ENCODE measurements around the gene SHROOM3.

DNA sequence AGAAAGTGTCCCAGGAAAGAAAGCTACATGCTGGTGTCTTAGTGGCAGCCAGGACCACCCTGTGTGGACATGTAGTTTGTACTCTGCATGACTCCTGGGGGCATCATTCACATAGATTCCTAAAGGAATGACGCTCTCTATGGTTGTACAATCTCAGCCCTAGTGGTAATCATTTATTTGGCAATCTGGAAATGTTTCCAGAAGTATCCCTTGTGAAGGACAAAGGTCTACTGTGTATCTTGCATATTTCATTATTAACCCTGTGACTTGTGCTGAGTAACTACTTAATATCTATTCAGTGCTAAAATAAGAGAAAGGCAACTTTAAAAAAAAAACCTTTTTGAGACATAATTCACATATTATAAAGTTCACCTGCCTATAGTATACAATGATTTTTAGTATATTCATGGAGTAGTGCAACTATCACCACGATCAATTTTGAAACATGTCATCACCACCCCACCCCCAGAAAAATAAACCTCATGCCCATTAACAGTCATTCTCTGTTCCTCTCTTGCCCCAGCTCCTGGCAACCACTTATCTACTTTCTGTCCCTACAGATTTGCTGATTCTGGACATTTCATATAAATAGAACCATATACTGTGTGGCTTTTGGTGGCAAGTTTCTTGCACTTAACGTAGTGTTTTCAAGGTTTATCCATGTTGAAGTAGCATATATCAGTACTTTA, 51.7 kb downstream of the SHROOM3 start:
- TF ChIP-seq, protein P1, sequence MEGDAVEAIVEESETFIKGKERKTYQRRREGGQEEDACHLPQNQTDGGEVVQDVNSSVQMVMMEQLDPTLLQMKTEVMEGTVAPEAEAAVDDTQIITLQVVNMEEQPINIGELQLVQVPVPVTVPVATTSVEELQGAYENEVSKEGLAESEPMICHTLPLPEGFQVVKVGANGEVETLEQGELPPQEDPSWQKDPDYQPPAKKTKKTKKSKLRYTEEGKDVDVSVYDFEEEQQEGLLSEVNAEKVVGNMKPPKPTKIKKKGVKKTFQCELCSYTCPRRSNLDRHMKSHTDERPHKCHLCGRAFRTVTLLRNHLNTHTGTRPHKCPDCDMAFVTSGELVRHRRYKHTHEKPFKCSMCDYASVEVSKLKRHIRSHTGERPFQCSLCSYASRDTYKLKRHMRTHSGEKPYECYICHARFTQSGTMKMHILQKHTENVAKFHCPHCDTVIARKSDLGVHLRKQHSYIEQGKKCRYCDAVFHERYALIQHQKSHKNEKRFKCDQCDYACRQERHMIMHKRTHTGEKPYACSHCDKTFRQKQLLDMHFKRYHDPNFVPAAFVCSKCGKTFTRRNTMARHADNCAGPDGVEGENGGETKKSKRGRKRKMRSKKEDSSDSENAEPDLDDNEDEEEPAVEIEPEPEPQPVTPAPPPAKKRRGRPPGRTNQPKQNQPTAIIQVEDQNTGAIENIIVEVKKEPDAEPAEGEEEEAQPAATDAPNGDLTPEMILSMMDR (IDR thresholded peaks at IDR 0.05): no peak
- TF ChIP-seq POLR2A (IDR thresholded peaks at IDR 0.05) (no peak), POLR2AphosphoS5 (IDR thresholded peaks at IDR 0.05) (no peak), EP300 (IDR thresholded peaks at IDR 0.05) (no peak)

Data from stomach (tissue), 4 donors.